Stimulated activated CD4-positive, alpha-beta T cell treated with anti-CD3 and anti-CD28 coated beads, Interleukin-15, amount 100 ng/mL, for 1 hour (primary cell): Measurements from ENCODE around the gene RIMS4.

Experiments used
- DNase-seq, 2 donors: peaks; one replicate each; pipeline ENCODE4 v3.0.0-alpha.2; 2020; ENCODE audit warnings: low read depth in 1 of 2, low spot score in 1 of 2

RIMS4 gene

DNA sequence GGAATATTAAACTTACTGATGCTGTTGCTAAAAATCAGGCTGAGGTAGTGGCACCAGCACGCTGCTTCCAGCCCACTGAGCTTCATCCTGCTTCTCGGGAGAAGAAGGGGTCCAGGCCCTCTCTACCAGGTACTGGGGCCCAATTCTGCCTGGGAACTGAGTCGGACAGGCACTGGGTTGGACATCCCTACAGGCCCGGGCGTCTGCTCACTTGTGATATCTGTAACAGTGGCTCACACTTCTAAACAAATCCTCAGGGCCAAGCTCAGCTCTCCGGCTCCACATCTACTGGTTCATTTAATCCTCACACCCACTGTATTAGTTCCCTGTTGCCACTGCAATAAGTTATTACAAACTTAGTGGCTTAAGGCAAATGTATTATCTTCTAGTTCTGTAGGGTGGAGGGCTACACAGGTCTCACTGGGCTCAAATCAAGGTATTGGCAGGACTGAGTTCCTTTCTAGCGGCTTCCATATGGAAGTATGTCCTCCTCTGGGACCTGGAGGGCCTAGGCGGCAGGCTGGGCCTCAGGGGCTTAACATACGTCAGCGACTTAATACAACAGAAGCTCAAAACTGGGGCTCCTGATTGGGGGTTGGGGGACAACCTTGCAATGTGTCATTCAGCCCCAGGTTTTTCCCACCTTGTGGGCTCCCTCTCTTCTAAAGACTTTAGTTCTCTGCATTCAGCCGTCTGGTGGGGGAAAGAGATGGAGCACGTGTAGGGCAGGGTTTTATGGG is 66.3 kb downstream of the RIMS4 start:
- no peak for DNase-seq

DNA sequence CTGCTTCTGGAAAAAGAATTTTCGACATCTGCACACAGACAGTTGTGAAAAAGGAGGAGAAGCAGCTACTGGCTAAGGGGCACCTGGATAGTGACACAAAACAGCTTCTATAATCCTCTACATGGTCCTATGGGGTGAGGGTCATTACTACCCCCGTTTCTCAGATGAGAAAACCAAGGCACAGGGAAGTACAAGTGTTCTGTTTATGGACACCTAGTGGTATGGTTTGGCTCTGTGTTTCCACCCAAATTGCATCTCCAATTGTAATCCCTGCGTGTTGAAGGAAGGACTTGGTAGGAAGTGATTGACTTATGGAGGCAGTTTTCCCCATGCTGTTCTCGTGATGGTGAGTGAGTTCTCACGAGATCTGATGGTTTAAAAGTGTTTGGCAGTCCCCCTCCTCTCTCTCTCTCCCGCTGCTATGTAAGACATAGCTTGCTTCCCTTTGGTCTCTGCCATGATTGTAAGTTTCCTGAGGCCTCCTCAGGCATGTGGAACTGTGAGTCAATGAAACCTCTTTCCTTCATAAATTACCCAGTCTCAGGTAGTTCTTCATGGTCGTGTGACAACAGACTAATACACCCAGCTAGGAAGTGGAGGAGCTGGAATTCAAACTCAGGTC is 67.2 kb downstream of the RIMS4 start:
- DNase-seq, result no peak

DNA sequence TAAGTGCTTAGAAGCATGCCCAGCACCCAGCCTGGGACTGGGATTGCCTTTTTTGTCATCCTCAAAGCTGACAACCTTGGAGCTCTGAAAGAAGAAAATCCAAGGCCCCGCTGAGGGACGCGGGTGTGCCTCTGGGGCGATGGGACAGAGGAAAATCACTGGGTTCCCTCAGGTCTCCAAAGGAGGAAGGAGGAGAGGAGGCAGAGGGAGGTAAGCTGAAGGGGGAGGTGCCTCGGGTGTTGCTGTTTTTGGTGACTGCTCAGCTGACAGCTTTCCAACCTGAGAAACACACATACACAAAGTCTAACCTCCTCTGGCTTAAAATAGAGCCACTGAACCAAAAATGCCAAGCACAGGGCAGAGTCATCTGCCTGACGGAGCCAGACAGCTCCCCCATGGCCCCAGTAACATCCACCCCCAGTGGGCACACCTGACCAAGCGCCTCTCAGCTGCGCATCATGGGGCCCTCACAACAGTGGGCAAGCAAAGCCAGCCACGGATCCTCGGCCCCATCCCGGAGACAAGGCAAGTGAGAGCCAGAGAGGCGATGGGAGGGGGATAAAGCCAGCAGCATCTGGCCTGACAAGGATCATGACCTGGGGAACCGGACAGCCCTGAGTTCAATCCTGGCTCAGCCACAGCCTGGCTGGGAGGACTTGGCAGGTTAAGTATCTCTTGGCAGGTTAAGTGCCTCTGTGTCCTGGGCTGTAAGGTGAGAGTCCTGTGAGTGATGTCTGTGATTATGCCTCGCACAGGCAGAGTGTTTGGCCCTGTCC is 67.9 kb downstream of the RIMS4 start:
- no peak for DNase-seq

DNA sequence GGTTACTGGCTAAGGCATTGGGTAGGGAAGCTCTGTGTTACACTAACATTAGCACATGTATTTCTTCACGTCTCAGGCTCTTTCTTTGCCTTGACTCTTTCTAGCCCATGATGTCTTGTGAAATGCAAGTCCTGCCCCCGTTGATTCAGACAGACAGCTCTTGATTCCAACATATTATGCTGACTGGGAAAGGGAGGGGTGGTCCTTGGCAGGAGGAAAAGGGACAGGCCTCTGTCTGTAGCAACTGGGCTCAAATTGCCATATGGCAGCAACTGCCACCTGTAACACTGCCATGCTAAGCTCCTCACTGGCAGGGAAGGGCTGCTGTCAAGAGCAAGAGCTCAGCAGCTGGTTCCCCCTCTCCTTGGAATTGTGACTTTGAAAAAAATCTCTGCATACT is 70.4 kb downstream of the RIMS4 start:
- DNase-seq, result no peak

DNA sequence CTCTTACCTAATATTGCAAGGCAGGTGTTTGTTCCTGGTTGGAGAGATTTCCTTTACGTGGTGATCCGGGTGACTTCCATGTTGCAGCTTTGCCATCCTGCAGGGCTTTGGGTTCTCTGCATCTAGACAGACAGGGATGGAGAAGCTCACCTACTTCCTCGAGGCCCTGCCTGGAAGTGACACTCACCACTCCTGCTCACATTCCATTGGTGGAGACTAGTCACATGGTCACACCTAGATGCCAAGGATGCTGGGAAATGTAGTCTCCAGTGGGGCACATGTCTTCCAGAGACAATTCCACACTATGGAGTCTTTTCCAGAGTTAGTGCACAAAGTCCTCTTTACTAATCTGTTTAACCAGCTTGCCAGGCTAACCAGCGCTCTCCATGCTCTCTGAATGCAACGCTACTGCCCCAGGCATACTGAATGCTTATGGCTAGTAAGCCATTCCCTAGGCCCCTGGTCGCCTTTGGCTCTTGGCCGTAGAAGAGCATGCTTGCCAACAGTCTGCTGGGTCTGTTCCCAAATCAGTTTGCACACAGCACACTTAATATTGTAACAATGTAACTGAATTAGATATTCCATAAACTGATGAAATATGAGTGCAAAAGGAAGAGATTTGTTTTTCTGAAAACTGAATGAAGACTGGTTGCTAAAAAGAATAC is 71.4 kb downstream of the RIMS4 start:
- DNase-seq, result no peak

DNA sequence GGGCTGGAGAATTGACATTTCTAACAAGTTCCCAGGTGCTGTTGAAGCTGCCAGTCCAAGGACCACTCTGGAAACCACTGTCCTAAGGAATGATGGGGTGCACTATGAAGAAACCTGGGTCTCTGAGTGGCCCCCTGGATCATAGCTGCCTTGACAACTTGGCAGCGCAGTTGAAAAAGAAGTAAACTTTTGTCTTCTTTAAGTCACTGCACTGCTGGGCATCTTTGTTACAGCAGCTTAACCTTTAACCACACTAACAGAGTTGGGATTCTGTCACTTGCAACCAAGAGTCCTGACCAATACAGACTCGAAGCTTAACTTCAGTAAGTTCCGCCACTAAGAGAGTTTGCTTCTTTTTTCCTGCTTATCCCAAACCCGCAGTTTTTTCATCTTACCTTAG is 73.2 kb downstream of the RIMS4 start:
- DNase-seq, result no peak

DNA sequence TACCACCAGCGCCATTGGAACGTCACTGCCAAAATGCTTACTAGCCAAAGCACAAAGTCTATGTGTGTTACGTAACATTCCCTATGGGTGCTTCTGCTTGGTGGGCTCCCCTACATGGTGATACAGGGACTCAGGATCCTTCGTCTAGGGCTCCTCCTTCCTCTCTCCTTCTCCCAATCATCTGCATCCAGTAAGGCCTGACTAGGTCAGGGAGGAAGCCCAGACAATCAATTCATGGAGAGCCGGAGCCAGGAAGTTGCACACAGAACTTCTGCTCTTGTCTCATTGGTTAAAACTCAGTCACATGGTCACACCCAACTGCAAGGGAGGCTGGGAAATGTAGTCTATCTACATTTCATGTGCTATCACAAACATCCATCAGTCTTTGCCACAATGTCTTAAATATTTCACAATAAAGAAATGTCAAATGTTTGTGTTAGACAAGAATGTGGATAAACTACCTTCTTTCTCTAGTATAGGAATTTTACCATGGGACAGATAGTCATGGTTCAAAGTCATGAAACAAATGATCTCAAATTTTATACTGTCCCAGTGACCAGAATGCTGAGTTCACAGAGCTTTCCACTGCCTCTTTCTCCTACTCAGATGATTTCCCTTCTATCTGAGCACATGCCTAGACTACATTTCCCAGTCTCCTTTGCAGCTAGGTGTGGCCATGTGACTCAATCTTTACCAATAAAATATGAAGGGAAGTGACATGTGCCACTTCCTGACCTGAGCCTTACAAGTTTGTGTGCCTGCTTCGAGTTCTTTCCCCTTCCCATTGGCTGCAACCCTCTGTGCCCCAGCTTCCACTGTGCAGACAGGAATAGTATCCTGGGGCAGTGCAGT is 74.0 kb downstream of the RIMS4 start:
- DNase-seq, result no peak

DNA sequence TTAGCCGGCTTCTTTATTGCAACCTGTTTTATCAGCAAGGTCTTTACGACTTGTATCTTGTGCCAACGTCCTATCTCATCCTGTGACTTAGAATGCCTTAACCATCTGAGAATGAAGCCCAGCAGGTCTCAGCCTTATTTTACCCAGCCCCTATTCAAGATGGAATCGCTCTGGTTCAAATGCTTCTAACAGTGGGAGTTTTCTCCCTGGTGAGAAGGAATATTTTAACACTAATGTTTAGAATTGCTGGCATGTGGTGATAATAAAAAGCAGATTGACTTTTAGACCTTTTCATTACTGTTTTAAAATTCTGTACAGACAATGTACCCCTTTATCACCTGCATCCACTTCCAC is 74.6 kb downstream of the RIMS4 start:
- DNase-seq, result no peak

DNA sequence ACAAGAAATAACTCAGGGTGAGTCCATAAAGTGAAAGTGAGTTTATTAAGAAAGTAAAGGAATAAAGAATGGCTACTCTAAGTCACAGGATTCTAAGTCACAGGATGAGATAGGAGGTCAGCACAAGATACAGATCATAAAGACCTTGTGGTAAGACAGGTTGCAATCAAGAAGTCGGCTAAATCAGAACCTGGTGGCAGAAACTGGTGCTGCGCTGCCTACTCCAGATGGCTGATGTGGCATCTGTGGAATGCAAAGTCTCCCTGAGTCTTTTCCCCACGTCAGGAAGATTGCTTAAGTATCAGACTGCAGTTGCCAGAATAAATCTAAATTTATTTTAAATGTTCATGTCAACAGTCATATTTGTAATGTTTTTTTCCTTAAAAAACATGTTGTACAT is 75.4 kb downstream of the RIMS4 start:
- DNase-seq, result no peak

DNA sequence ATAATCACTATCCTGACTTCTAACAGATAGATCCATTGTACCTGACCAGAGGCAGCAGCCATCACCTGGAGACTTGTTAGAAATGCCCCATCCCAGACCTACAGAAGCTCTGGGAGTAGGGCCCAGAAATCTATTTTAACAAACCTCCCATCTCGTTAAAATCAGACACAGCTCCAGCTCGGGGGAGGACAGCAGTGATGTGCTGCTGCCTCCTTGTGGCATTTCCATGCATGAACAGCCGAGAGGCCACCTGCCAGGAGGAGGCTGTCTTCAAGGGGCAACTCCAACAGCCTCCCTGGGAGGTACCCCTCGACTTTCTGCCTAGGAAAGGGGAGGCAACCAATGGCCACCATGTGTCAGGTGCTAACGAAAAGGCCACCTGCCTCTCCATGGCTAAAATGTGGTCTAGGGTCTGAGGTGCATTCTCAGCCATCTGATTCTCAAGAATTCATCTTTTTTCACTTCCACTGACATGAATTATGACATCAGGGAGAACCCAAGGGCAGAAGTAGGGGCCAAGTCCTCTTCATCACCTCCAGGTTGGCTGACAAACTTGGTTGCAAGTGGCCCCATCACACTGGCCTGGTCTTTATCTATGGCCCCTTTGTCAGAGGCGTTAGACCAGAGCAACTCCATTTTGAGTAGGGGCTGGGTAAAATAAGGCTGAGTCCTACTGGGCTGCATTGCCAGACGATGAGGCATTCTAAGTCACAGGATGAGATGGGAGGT is 76.8 kb downstream of the RIMS4 start:
- DNase-seq, result peak in 1 of 2 donors; percentile 38

DNA sequence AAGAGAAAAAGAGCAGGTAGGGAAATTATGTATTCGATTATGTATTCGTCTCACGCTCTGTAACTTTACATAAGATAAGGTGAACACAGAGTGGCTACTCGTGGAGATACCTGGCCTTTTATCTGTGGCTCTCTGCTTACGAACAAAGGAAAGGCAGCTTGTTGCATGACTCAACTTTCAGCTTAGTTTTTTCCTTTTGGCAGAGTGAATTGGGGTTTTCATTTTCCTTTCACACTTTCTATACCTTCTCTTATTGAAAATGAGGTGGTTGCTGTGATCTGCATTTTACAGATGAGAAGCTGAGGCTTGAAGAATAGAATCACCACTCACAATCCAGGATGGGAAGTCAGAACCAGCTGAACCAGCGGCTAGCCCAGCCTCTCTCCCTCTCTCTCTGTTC is 78.0 kb downstream of the RIMS4 start:
- no peak for DNase-seq

DNA sequence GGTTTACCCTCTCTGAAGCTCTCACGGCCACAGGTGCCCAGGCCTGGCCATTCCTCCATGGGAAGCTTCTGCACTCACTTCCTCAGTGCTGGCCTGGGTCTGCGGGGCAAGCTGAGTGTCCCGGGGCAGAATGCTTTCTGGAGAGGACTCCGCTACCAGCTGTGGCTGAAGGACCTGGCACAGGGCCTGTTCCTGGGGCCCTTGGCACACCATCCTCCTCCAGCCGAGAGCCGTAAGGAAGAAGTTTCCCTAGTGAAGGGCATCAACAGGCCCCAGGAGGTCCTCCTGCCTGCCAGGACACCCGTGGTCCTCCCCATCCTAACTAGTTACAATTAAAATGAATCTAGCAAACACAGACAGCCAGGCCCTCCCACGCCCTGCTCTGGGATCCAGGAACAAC is 78.7 kb downstream of the RIMS4 start:
- DNase-seq, result no peak

DNA sequence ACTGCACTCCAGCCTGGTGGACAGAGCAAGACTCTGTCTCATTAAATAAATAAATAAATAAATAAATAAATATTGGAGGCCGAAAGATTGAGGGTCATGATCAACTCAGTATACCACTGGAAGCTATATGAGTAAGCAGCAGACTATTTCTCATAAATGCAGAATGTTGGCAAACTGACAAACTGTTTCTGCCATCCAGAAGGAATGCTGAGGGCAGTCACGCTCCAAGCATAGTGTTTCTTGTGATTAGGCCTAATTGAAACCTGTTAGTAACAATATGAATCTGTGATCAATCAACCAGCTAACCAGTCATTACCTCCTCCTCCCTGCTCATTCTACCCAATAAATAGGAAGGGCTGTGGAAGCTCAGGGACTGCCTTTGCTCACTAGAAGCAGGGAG is 79.9 kb downstream of the RIMS4 start:
- no peak for DNase-seq

DNA sequence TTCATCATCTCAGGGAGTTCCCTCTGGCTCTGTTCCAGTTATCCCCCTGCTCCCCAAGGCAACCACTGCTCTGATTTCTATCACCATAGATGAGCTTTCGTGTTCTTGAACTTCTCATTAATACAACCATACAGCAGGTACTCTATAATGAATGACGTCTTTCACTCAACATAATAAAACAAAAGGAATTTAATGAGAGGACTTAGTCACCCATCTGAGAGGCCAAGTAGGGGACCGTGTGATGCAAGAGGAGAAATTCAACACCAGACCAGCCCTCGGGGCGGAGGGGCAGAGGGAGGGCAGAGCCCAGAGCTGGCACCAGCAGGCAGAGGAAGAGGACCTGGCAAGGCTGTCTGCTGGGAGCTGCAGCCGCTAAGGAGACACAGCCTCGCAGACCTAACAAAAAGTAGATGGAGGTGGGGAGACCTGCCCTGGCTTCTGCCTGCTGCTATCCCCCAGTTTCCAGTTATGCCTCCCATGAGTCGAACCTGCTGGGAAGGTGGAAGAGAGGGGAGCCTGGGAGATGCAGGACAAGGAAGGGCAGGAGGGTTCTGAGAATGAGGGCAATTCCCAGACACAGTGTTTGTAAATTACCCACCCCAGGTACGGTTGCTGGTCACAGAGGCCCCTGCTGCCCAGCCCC is 81.4 kb downstream of the RIMS4 start:
- no peak for DNase-seq

DNA sequence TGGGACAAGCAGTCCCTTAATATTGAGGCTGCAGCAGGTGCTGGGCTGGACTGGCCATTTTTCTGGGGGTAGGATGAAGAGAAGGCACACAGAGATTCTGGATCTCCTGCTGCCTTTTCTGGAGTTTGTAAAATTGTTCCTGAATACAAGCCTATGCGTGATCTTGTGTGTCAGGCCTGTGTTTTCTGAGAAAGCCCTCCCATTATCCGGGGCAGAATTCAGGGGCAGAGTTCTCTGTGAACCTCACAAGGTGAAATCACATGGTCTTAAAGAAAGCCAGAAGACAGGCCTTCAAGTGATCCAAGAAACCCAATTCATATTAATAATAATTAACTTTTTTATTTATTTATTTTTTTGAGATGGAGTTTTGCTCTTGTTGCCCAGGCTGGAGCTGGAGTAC is 82.7 kb downstream of the RIMS4 start:
- DNase-seq, result no peak

DNA sequence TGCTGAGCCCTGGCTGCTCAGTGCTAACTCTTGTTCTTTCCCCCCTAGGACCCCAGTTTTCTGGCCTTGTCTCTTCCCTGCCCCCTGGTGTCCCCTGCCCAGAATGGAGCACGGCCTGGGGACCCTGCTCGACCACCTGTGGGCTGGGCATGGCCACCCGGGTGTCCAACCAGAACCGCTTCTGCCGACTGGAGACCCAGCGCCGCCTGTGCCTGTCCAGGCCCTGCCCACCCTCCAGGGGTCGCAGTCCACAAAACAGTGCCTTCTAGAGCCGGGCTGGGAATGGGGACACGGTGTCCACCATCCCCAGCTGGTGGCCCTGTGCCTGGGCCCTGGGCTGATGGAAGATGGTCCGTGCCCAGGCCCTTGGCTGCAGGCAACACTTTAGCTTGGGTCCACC is 83.3 kb downstream of the RIMS4 start:
- no peak for DNase-seq

DNA sequence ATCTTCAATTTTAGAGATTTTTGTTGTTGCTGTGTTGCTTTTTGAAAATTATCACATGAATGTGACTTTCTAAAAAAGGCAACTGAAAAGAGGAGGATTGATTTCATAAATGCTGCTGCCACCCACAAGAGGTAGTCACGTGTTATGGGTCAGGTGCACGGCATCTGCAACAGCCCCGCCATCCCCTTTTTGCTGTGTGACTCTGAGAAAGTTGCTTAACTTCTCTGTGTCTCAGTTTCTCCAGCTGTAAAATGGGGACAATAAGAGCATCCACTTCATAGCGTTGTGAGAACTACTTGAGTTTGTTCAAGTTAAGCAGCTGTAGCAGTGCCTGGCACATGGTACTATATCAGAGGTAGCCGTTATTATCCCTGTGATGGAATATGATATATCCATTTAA is 84.5 kb downstream of the RIMS4 start:
- DNase-seq, result no peak

DNA sequence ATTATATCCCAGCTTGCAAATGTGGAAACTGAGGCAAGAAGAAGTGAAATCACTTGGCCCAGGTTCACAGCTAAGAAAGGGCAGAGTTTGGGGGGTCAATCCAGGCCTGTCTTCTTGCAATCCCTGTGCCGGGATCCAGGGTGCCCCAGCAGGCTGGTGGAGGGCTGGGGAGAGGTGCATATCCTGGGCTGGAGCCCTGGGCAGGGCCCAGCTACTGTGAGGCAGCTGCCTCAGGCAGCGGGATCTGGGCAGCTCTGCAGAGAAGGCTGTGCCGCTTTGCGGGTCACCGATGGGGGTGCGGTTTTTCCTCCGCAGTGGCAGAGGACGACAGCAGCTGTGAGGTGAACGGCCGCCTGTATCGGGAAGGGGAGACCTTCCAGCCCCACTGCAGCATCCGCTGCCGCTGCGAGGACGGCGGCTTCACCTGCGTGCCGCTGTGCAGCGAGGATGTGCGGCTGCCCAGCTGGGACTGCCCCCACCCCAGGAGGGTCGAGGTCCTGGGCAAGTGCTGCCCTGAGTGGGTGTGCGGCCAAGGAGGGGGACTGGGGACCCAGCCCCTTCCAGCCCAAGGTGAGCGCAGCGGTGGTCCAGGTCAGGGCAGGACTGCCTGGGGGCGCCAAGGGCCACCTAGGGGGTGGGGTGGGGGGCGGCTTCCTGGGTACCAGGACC is 85.8 kb downstream of the RIMS4 start:
- no peak for DNase-seq

DNA sequence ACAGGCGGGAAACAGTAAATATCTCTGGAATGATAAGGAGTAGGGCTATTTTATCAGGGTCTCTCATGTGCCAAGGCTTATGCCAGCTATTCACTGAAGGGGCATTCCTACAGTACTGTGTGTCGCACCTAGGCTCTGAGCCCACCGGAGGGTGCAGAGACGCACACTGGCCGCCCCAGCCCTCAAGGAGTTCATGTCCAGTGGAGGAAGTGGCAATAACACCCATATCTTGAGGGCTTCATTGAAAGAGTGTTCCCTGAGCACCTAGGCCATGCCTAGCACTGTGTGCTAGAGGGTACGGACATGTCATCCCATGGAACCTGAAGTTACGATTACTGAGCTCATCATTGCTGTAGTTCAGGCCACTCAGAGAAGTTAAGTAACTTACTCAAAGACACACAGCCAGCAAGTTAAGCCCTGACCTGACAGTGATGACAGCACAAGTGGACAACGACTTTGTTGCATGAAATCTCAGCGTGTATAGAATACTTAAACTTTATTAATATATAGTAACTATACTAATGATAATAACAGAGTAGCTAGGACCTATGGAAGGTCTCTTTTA is 86.5 kb downstream of the RIMS4 start:
- no peak for DNase-seq
